ENCODE data around the gene COL2A1.

The COL2A1 gene

DNA sequence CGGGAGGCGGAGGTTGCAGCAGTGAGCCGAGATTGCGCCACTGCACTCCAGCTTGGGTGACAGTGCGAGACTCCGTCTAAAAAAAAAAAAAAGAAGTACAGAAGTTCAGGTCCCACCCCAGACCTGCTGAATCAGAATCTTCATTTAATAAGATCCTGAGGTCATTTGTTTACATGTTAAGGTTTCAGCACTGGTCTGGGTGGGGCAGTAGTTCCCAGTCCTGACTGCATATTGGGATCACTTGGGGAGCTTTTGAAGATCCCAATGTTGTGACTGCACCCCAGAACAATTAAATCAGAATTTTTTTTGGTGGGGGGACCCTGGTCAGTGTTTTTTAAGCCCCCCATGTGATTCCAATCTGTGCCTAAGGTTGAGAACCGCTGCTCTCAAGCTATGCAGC lies 11.7 kb upstream of the COL2A1 start:
- TF ChIP-seq, protein P1, sequence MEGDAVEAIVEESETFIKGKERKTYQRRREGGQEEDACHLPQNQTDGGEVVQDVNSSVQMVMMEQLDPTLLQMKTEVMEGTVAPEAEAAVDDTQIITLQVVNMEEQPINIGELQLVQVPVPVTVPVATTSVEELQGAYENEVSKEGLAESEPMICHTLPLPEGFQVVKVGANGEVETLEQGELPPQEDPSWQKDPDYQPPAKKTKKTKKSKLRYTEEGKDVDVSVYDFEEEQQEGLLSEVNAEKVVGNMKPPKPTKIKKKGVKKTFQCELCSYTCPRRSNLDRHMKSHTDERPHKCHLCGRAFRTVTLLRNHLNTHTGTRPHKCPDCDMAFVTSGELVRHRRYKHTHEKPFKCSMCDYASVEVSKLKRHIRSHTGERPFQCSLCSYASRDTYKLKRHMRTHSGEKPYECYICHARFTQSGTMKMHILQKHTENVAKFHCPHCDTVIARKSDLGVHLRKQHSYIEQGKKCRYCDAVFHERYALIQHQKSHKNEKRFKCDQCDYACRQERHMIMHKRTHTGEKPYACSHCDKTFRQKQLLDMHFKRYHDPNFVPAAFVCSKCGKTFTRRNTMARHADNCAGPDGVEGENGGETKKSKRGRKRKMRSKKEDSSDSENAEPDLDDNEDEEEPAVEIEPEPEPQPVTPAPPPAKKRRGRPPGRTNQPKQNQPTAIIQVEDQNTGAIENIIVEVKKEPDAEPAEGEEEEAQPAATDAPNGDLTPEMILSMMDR (IDR thresholded peaks at IDR 0.05; ENCODE audit: unreplicated experiment in 3 of 3): no peak
- Mint-ChIP-seq H3K9me3 (no peaks in the 10 kb centered on the region), H3K27me3 (ENCODE audit: low read depth) (peaks cover 34% of the 10 kb centered on the region), H3K4me3 (no peak overlapping the region), H3K4me1 (peaks cover 5% of the 10 kb centered on the region), H3K36me3 (ENCODE audit: low read depth) (no peaks in the 10 kb centered on the region), H3K27ac (no peak overlapping the region)

DNA sequence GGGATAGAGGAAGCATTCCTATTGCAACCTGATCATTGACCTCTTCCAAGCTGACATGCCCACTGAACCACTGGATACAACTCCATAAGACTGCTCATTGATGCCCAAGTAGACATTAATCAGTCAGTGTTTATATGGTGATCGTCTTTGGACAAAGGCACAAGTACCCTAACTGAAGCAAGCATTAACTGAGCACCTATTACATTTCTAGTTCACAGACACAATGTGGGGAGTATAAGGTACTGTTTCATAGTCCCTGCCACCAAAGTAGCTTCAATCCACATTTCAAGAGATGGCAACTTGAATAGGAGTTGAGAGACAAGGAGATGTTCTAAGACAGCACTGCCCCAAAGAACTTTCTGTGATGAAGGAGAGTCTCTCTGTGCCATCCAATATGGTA lies 10.9 kb upstream of the COL2A1 start:
- TF ChIP-seq, protein P1 (IDR thresholded peaks at IDR 0.05; ENCODE audit: unreplicated experiment in 3 of 3): no peak
- Mint-ChIP-seq H3K36me3 (ENCODE audit: low read depth) (no peaks in the 10 kb centered on the region), H3K4me1 (peaks cover 5% of the 10 kb centered on the region), H3K4me3 (no peak overlapping the region), H3K27me3 (ENCODE audit: low read depth) (peaks cover 35% of the 10 kb centered on the region), H3K27ac (no peak overlapping the region), H3K9me3 (no peaks in the 10 kb centered on the region)

DNA sequence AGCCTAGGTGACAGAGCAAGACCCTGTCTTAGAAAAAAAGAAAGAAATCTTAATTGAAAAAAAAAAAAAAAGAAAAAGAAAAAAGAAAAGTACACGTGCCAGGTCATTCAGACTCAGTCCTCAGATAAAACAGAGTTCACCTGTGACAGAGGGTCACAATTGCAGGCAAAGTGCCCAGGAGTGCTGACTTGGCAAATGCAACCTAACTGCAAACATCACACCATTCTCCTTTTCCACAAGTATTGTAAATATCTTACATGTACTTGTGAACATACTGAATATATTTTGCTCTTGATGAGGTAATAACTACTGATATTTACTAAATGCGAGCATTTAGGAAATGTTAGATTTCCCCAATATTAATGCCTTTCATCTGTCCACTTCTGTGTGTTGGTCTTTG lies 9.0 kb upstream of the COL2A1 start:
- TF ChIP-seq, protein P1 (IDR thresholded peaks at IDR 0.05; ENCODE audit: unreplicated experiment in 3 of 3): no peak
- Mint-ChIP-seq H3K27ac (no peak overlapping the region), H3K9me3 (no peaks in the 10 kb centered on the region), H3K36me3 (ENCODE audit: low read depth) (no peaks in the 10 kb centered on the region), H3K4me3 (no peak overlapping the region), H3K4me1 (peaks cover 9% of the 10 kb centered on the region), H3K27me3 (ENCODE audit: low read depth) (peaks cover 42% of the 10 kb centered on the region)

DNA sequence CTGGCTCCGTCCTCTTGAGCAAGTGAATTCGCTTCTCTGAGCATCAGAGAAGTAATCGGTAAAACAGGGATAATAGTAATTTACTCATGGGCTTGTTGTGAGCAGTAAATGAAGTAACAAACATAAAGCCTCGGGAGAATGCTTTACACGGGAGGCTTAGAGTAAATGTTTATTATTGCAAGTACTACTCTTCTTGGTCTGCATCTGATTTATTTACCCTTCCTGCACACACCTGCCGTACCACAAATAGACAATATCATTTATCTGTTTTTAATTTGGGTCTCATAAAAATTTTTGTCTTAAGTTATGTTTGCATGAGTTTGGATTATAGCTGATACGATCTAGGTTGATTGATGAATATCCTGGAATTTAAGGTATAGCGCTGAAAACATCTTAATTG lies 7.8 kb upstream of the COL2A1 start:
- TF ChIP-seq, protein P1 (IDR thresholded peaks at IDR 0.05; ENCODE audit: unreplicated experiment in 3 of 3): no peak
- H3K27me3 Mint-ChIP-seq (ENCODE audit: low read depth): peaks cover 46% of the 10 kb centered on the region
- H3K36me3 Mint-ChIP-seq (ENCODE audit: low read depth): no peaks in the 10 kb centered on the region
- H3K4me3 Mint-ChIP-seq: no peak overlapping the region
- H3K9me3 Mint-ChIP-seq: no peaks in the 10 kb centered on the region
- H3K27ac Mint-ChIP-seq: no peak overlapping the region
- H3K4me1 Mint-ChIP-seq: peaks cover 15% of the 10 kb centered on the region

DNA sequence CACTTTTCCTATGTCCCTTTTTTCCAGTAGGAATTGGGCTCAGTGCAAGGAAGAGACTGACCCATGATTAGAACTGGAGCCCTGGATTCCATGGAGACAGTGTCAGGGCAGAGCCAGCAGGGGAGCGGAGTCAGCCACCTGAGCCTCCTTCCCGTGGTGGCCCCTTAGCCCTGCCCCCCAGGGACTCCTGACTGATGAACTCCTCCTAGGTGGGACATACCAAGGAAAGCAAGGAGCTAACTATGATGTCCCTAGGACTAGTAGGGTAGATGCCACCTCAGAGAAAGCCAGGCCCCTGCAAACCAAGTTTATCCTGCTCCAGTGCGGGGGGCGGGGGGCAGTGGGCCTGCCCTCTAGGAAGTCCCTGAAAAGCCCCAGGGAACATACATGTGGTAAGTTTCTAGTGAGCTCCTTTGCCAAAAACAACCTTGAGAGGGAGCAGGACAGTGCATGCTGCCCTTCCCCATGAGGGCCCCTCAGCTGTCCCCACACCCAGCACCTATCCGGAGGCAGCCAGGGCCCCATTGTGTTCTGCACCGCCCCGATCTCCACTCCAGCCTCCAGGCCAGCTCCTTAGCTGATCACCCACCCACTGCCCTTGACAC lies 6.2 kb upstream of the COL2A1 start:
- Mint-ChIP-seq H3K36me3 (ENCODE audit: low read depth) (no peaks in the 10 kb centered on the region), H3K4me1 (peaks cover 18% of the 10 kb centered on the region), H3K4me3 (no peak overlapping the region), H3K27me3 (ENCODE audit: low read depth) (peaks cover 58% of the 10 kb centered on the region), H3K27ac (no peak overlapping the region), H3K9me3 (no peaks in the 10 kb centered on the region)
- TF ChIP-seq, protein P1 (IDR thresholded peaks at IDR 0.05; ENCODE audit: unreplicated experiment in 3 of 3): no peak

DNA sequence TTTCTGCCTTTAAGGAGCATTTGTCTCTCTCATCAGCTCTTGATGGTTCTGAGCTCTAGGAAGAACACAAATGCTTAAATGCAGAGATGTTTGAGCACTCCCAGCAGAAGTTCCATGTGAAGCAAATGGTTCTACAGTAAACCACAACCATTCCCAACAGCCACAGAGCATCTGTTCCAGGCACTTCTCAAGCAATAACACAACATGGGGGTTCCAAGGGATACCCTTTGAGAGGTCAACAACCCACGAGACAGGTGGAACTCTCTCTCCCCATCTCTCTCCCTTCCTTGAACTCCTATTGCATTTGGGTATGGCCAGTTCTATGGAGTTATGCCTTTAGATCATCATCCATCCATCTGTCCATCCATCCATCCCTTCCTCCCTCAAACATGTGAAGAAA lies 5.2 kb upstream of the COL2A1 start:
- H3K27ac Mint-ChIP-seq: no peak overlapping the region
- no peaks in the 10 kb centered on the region for H3K9me3 Mint-ChIP-seq
- TF ChIP-seq, protein P1 (IDR thresholded peaks at IDR 0.05; ENCODE audit: unreplicated experiment in 3 of 3): no peak
- peaks cover 68% of the 10 kb centered on the region for H3K27me3 Mint-ChIP-seq (ENCODE audit: low read depth)
- no peak overlapping the region for H3K4me3 Mint-ChIP-seq
- no peaks in the 10 kb centered on the region for H3K36me3 Mint-ChIP-seq (ENCODE audit: low read depth)
- H3K4me1 Mint-ChIP-seq: peaks cover 20% of the 10 kb centered on the region

All from nephron (organoid).